Activated CD4-positive, CD25-positive, alpha-beta regulatory T cell (primary cell): ENCODE measurements around the gene ABCA4.

ENCODE experiments used
- DNase-seq, 4 experiments: peaks; one replicate each; lab custom pipeline; 2025; lab: John Stamatoyannopoulos, UW

The ABCA4 gene

GRCh38 chr1:94083681-94084080 lies 37.3 kb downstream of the ABCA4 start:
- no peak for DNase-seq

GRCh38 chr1:94081566-94082344 lies 39.2 kb downstream of the ABCA4 start:
- no peak for DNase-seq

- DNase-seq: no peak
Measured at GRCh38 chr1:94079989-94080388, 41.0 kb downstream of the ABCA4 start.

GRCh38 chr1:94079080-94079940 lies 41.6 kb downstream of the ABCA4 start:
- DNase-seq: no peak

- DNase-seq: no peak
Measured at GRCh38 chr1:94072840-94073522, 48.0 kb downstream of the ABCA4 start.

- no peak for DNase-seq
Measured at GRCh38 chr1:94071976-94072375, 49.0 kb downstream of the ABCA4 start.

- DNase-seq: no peak
Measured at GRCh38 chr1:94071391-94071790, 49.6 kb downstream of the ABCA4 start.

GRCh38 chr1:94070865-94071264 lies 50.1 kb downstream of the ABCA4 start:
- no peak for DNase-seq

- DNase-seq: no peak
Measured at GRCh38 chr1:94069919-94070285, 51.0 kb downstream of the ABCA4 start.

GRCh38 chr1:94068999-94069918 lies 51.7 kb downstream of the ABCA4 start:
- no peak for DNase-seq

GRCh38 chr1:94068096-94068998 lies 52.6 kb downstream of the ABCA4 start:
- DNase-seq: no peak

- no peak for DNase-seq
Measured at GRCh38 chr1:94067196-94067595, 53.8 kb downstream of the ABCA4 start.

GRCh38 chr1:94063379-94063778 lies 57.6 kb downstream of the ABCA4 start:
- no peak for DNase-seq

- DNase-seq: no peak
Measured at GRCh38 chr1:94061513-94062443, 59.2 kb downstream of the ABCA4 start.

- no peak for DNase-seq
Measured at GRCh38 chr1:94060720-94061119, 60.2 kb downstream of the ABCA4 start.

GRCh38 chr1:94058766-94059165 lies 62.2 kb downstream of the ABCA4 start:
- DNase-seq: no peak

- no peak for DNase-seq
Measured at GRCh38 chr1:94056996-94057395, 64.0 kb downstream of the ABCA4 start.

GRCh38 chr1:94056171-94056570 lies 64.8 kb downstream of the ABCA4 start:
- DNase-seq: no peak

GRCh38 chr1:94055459-94056122 lies 65.4 kb downstream of the ABCA4 start:
- no peak for DNase-seq
